HCT116 (cell line): ENCODE data around the gene AGTR1.

Source experiments
- ELF1 ChIP-seq: IDR thresholded peaks from 2 replicates; pipeline ENCODE4 v1.6.1; 2012; ENCODE audit warnings: low read depth, borderline replicate concordance
- EZH2phosphoT487 ChIP-seq: fragments of 200-600 bp; IDR thresholded peaks from 2 replicates; pipeline ENCODE4 v1.6.1; 2018; ENCODE audit warnings: antibody characterized with exemption, borderline replicate concordance
- POLR2A ChIP-seq: IDR thresholded peaks from 2 replicates; pipeline ENCODE4 v1.7.0; 2011; ENCODE audit warnings: borderline replicate concordance; ENCODE audit not compliant: insufficient read depth, insufficient read length; ENCODE audit errors: extremely low read depth
- POLR2AphosphoS5 ChIP-seq: IDR thresholded peaks from 2 replicates; pipeline ENCODE4 v1.6.1; 2011; ENCODE audit warnings: mild to moderate bottlenecking, low read depth, low read length, moderate library complexity
- YY1 ChIP-seq: IDR thresholded peaks from 2 replicates; pipeline ENCODE4 v1.6.1; 2011; ENCODE audit warnings: low read length, low read depth, moderate library complexity, mild to moderate bottlenecking; ENCODE audit not compliant: insufficient replicate concordance; ENCODE audit errors: extremely low read depth
- TF ChIP-seq, protein P1 (sequence below), 3 experiments: fragments of 200-600 bp in 1 of 3; sonication (generic) in 1 of 3; IDR thresholded peaks in 2 of 3; conservative IDR thresholded peaks in 1 of 3; 2 replicates each; pipeline ENCODE4 v1.5.1; 2012 to 2017; ENCODE audit warnings: low read depth in 2 of 3, low read length in 2 of 3, antibody characterized with exemption in 1 of 3, borderline replicate concordance in 1 of 3, control low read depth in 1 of 3, mild to moderate bottlenecking in 1 of 3, mixed read lengths in 1 of 3, mixed run types in 1 of 3, moderate library complexity in 1 of 3; ENCODE audit not compliant: insufficient read depth in 1 of 3
- TF ChIP-seq, protein P2 (sequence below): IDR thresholded peaks from 2 replicates; pipeline ENCODE4 v1.6.1; 2012

DNA sequence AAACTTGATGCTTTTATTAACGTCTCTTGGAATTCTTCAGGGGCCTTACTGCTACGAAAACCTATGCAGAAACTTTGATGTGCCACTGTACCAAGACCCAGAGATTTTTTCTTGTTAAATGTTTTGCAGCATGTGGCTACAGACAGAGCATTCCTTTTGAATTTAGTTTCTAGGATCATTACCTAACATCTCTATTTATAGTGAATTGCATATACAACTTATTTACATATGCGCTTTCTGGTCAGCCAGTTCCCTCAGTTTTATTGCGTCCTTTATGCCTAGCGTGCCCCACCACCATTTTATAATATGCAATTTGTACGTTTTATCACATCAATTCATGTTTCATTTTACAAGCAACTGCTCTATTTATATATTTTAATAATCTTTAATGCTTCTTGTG is 46.2 kb upstream of the AGTR1 start:
- TF ChIP-seq POLR2A (no peak), YY1 (no peak), POLR2AphosphoS5 (no peak), ELF1 (no peak), EZH2phosphoT487 (no peak)
- TF ChIP-seq, protein P1, sequence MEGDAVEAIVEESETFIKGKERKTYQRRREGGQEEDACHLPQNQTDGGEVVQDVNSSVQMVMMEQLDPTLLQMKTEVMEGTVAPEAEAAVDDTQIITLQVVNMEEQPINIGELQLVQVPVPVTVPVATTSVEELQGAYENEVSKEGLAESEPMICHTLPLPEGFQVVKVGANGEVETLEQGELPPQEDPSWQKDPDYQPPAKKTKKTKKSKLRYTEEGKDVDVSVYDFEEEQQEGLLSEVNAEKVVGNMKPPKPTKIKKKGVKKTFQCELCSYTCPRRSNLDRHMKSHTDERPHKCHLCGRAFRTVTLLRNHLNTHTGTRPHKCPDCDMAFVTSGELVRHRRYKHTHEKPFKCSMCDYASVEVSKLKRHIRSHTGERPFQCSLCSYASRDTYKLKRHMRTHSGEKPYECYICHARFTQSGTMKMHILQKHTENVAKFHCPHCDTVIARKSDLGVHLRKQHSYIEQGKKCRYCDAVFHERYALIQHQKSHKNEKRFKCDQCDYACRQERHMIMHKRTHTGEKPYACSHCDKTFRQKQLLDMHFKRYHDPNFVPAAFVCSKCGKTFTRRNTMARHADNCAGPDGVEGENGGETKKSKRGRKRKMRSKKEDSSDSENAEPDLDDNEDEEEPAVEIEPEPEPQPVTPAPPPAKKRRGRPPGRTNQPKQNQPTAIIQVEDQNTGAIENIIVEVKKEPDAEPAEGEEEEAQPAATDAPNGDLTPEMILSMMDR (IDR thresholded peaks at IDR 0.05 in 2 of 3, conservative IDR thresholded peaks at IDR 0.05 in 1 of 3; ENCODE audit: borderline replicate concordance in 1 of 3, insufficient read depth in 1 of 3, low read depth in 2 of 3, low read length in 2 of 3): no peak
- TF ChIP-seq, protein P2, sequence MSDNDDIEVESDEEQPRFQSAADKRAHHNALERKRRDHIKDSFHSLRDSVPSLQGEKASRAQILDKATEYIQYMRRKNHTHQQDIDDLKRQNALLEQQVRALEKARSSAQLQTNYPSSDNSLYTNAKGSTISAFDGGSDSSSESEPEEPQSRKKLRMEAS: no peak
